D721Med (cell line): ENCODE results near the gene GIMAP8.
"Not testable (repeated sequence)": the region's sequence is repeated elsewhere in the genome, so short reads cannot be mapped to it uniquely, and the experiment has no call there.

ENCODE experiments used
- DNase-seq: peaks from one replicate; pipeline ENCODE4 v3.0.0; 2011; ENCODE audit warnings: low spot score; ENCODE audit not compliant: insufficient read length
- FAIRE-seq: peaks from 2 replicates; lab custom pipeline; 2011; peaks lifted over from hg19 to GRCh38; lab: Jason Lieb, UNC
- CTCF ChIP-seq: IDR thresholded peaks from 2 replicates; pipeline ENCODE4 v1.5.1; 2012; ENCODE audit warnings: mild to moderate bottlenecking, control low read depth; ENCODE audit not compliant: insufficient read depth; ENCODE audit errors: missing control alignments

Gene GIMAP8

GRCh38 chr7:150448789-150449147 lies 1.7 kb upstream of the GIMAP8 start:
- FAIRE-seq = no peak
- TF ChIP-seq CTCF = peak; percentile 85
- peak; percentile 71 for DNase-seq

- FAIRE-seq = no peak
- no peak for TF ChIP-seq CTCF
- DNase-seq = no peak
These were observed 1.1 kb upstream of the GIMAP8 start for GRCh38 chr7:150449206-150449952.

DNA sequence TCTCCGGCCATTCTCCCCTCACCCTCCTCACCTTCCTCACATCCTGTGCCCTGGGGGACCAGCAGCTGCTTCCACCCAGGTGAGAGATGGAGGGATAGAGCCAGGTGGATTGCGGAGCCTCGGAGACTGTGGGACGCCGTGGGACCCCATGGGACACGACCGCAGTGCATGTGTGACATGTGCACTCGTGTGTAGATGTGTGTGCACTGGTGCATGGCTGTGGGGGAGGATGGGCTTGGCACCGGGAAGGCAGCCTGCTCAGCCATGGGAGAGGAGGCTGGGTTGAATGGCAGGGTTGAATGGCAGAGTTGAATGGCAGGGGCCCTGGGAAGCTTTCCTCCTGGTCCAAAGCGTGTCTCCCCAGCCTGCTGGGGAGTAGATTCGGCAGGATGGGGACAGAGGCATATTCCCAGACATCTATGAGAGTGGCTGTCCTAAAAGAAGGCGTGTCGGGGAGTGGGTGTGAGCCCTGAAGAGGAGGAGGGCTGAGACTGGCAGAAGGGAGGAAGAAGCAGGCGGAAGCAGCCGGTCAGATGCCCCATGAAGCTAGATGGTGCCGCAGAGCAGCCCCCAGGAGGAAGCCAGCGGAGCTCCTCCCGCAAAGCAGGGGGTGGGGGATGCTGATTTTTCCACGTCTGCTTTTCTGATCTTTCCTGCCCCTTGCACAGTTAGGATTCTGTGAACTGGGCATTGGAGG lies 815 bp downstream of the GIMAP8 start:
- no peak for FAIRE-seq
- DNase-seq = no peak
- no peak for TF ChIP-seq CTCF

DNA sequence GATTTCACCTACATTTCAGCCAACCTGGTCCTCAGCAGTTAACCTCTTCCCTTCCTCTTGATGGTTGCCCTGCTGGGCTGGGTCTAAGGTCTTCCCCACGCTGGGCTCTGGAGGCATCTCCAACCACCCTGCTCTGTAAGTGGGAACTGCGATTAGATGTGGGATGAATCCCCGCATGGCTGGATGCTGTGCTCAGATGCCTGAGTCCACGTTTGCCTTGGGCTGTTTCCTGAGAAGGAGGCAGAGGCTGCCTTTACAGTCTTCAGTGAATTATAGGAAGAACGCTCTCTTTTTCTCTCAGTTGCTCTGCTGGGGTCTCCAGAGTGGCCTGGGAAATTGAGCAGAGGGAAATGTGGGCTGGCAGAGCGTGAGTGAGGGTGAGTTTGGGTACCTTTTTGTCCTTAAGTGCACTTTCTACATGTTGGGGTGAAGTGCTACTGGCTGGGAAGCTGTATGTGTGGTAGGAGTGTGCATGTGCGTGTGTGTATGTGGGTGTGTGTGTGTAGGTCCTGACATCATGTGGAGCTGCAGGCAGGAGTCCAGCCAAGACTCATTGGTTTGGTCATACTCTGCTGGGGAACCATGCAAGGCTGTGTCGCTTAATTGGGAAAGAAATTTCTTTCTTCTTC lies 1.5 kb downstream of the GIMAP8 start:
- DNase-seq (no peak), FAIRE-seq (no peak)
- no peak for TF ChIP-seq CTCF

GRCh38 chr7:150453181-150453580 lies 2.8 kb downstream of the GIMAP8 start:
- FAIRE-seq = no peak
- DNase-seq = no peak

GRCh38 chr7:150453892-150454291 lies 3.5 kb downstream of the GIMAP8 start:
- FAIRE-seq = no peak

More at GRCh38 chr7:150453181-150453580, 2.8 kb downstream of the GIMAP8 start:
- no peak for TF ChIP-seq CTCF

GRCh38 chr7:150457064-150457463 lies 6.6 kb downstream of the GIMAP8 start:
- not testable (repeated sequence) for FAIRE-seq, DNase-seq

More at GRCh38 chr7:150453892-150454291, 3.5 kb downstream of the GIMAP8 start:
- DNase-seq = no peak
- no peak for TF ChIP-seq CTCF
